GM21526 (cell line): ENCODE measurements around the gene GAPVD1.
A peak's percentile ranks its signal among the peaks of the same experiment; 100 is the strongest.
"Not testable (repeated sequence)": the region's sequence is repeated elsewhere in the genome, so short reads cannot be mapped to it uniquely, and the experiment has no call there.

Source experiments
- ATAC-seq: cut with Tn5 transposase; IDR thresholded peaks from one replicate; pipeline ENCODE4 v1.9.1; 2021; ENCODE audit warnings: moderate library complexity; ENCODE audit not compliant: unreplicated experiment, low FRiP score

The GAPVD1 gene

DNA sequence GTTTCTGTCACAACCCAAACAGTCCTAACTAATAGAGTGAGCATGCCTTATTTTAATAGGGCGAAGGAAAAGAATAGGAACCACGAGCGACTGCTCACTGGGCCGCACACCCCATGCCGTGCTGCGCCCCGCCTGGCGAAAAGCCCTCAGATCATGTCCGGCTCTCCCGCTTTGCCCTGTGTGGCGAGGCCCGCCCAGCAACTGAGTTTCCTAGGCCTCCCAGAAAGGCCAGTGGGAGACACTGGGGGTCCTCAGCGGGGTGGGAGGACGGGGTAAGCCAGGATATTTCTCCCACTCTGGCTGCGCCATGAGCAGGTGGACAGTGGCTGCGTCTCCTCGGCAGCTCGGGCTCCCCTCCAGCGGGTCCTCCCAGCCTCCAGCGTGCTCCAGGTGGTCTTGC is 138.0 kb downstream of the GAPVD1 start:
- no peak for ATAC-seq

DNA sequence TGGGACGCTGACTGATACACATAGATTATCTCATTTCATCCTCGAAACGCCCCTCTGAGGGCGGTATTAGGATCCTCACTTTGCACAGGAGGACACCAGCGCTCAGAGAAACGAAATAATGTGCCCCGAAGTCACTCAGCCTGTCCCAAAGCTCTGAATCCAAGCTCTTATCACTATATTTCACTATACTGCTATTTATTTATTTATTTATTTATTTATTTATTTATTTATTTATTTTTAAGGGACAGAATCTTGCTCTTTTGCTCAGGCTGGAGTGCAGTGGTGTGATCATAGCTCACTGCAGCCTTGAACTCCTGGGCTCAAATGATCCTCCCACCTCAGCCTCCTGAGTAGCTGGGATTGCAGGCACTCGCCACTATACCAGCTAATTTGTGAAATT is 138.6 kb downstream of the GAPVD1 start:
- ATAC-seq = not testable (repeated sequence)

- ATAC-seq = no peak
These were observed 139.4 kb downstream of the GAPVD1 start for GRCh38 chr9:125400725-125401716.

GRCh38 chr9:125404733-125405132 is 143.1 kb downstream of the GAPVD1 start:
- no peak for ATAC-seq

DNA sequence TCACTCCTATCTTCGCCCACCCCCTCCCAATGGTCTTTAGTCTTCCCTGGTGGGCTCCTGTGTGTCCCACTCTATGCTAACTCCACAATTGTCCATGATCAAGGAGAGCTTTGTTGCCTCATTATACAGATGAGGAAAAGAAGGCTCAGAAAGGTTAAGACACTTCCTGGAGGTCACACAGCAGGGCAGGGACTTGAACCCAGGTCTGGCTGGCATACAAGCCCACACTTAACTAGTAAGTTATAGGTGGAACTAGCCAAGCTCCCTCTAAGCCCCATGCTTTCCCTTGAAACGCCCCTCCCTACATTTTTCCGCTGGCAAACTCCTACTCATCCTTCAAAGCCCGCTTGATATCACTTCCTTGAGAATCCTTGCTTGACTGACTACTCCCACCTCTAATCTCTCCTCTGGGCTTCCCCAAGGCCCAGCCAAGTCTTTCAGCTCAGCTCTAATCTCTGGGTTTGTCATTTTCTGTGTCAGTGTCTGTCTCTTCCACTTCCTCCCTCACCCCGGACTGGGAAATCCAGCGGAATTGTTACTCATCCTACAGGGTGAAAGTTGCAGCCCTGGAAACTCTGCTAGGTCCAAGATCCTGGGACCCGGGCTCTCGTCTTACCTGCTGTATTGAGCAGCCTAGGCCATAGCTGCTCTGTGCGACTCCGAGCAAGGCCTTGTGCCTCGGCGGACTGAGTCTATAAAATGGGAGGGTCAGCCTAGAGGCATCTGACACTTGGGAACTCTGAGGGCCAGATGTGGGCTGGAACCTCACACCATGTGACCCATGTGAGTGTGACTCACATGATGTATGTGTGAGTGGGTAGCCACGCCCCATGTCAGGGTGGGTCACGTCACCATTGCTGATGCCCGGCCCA is 144.5 kb downstream of the GAPVD1 start:
- no peak for ATAC-seq

GRCh38 chr9:125406810-125407087 is 145.1 kb downstream of the GAPVD1 start:
- no peak for ATAC-seq

DNA sequence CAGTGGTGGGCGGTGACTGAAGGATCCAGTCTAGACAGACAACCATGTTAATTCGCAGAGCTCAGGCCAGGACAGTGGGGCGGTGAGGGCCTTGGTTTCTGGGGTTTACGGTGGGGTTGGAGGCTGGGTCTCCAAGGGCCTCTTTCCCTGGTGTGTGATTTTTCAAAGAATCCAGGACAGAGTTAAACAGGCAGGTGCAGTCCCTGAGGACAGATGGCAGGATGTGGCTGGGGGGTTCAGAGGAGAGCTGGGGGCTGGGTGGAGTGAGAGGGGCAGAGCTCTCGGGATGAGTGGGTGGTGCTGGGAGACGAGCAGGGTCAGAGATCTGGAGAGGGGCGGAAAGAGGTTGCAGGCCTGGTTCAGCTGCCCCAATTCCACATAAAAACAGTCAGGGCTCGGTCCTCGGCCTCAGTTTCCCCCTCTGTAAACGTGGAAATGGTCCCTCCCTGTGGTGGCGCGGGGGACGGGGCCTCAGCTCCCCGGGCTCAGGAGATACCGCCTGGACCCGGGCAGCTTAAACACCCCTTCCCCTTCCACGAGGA is 145.9 kb downstream of the GAPVD1 start:
- peak; percentile 9 for ATAC-seq

- peak; percentile 69 for ATAC-seq
These were observed 146.6 kb downstream of the GAPVD1 start for GRCh38 chr9:125407974-125408900.

GRCh38 chr9:125409217-125409636 is 147.6 kb downstream of the GAPVD1 start:
- no peak for ATAC-seq

- ATAC-seq = no peak
These were observed 148.3 kb downstream of the GAPVD1 start for GRCh38 chr9:125409637-125410521.

DNA sequence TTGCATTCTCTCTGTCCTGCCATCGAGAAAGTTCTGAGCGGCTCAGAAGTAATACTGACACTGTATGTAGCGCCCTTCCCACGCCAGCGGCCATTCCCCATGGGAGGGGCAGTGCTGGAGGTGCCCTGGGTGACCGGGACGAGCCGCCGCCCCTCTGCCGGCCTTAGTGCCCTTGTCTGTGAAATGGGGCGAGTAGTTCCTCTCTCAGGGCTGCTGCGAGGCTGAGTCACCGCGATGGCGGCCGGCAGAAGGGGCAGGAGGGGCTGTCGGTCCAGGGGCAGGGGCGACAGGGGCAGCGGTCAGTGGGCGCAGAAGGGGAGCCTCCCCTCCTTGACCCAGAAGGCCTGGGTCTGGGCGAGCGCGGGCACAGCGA is 148.9 kb downstream of the GAPVD1 start:
- no peak for ATAC-seq

GRCh38 chr9:125411171-125411756 is 149.6 kb downstream of the GAPVD1 start:
- ATAC-seq = no peak

DNA sequence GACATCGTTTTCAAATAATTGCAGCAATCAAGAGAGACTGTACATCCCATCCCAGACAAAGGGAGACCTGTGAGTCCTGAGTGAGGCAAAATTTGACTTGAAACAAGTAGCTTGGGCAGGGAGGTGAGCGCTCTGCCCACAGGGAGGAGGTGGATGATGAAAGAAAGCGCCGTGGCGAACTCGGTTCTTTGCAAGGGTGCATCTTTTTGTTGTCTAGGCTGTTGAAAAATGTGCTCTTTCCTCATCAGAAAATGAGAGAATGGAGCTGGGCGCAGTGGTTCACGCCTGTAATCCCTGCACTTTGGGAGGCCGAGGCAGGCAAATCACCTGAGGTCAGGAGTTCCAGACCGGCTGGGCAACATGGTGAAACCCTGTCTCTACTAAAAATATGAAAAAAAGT is 150.5 kb downstream of the GAPVD1 start:
- no peak for ATAC-seq

GRCh38 chr9:125413579-125413978 is 152.0 kb downstream of the GAPVD1 start:
- no peak for ATAC-seq

GRCh38 chr9:125415583-125416460 is 154.2 kb downstream of the GAPVD1 start:
- no peak for ATAC-seq

DNA sequence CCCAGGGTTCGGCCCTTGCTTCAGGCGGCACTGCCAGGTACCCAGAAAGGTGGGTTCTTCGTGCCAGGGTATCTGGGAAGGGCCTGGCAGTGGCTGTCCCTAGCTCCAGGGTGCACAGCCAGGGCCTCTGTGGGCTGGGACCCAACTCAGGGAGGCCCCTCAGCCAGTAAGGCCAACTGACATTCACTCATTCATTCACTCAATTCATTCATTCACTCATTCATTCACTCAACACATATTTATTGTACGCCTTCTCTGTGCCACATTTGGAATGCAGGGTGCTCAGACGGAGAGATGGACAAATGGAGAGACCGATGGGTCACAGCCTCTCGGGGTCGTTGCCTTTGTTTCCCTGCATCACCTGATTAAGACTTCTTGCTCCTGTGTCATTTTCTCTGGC is 154.9 kb downstream of the GAPVD1 start:
- ATAC-seq = no peak
